GM12892 (cell line): Measurements from ENCODE around the gene RHNO1.

Experiments used
- POLR2A ChIP-seq: IDR thresholded peaks from 2 replicates; pipeline ENCODE4 v1.6.1; 2011; ENCODE audit warnings: low read depth, low read length, control low read depth
- POLR2AphosphoS5 ChIP-seq: IDR thresholded peaks from 2 replicates; pipeline ENCODE4 v1.6.1; 2011; ENCODE audit warnings: low read depth, low read length, control low read depth

DNA sequence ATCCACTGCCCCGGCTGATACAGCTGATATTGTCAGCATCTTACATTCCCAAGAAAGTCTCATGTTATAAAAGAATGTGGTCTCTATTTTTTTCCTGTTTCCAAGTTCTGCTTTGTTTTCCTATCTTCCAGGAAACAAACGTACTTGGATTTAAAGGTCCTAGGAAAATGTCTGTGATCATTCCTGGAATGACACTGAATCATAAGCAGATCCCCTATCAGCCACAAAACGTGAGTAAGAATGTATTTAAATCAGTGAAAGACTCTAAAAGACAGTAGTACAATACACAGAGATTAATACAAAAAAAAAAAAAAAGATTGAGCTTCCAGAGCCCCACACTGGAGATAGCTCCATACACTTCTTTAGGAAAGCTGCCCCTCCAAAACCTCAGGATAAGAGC lies 60.5 kb downstream of the RHNO1 start:
- TF ChIP-seq POLR2AphosphoS5, result no peak
- no peak for TF ChIP-seq POLR2A
